Measurements from ENCODE around the gene SYTL1.

SYTL1 gene

GRCh38 chr1:27353166-27353565 is 11.3 kb downstream of the SYTL1 start:
- no peaks in the 10 kb centered on the region for H3K79me2 ChIP-seq
- H3K9ac ChIP-seq, result no peak overlapping the region
- H3K27ac ChIP-seq, result no peak overlapping the region
- no peaks in the 10 kb centered on the region for H3K4me1 ChIP-seq
- no peak for TF ChIP-seq CTCF (IDR thresholded peaks at IDR 0.05)
- no peaks in the 10 kb centered on the region for H3K36me3 ChIP-seq (ENCODE audit: control insufficient read depth, insufficient read depth, low read length)
- H3K4me2 ChIP-seq (ENCODE audit: low read length), result no peak overlapping the region
- no peaks in the 10 kb centered on the region for H3K9me3 ChIP-seq (ENCODE audit: control insufficient read depth, low read length)
- H3K4me3 ChIP-seq (ENCODE audit: low read depth, low read length), result no peak overlapping the region
- no peaks in the 10 kb centered on the region for H3K27me3 ChIP-seq (ENCODE audit: control insufficient read depth, insufficient read depth, low read length)
- no peak overlapping the region for H2AFZ ChIP-seq

- Histone ChIP-seq H3K9ac (no peak overlapping the region), H3K4me1 (no peaks in the 10 kb centered on the region), H2AFZ (no peak overlapping the region), H3K4me3 (ENCODE audit: low read depth, low read length) (no peak overlapping the region), H3K36me3 (ENCODE audit: control insufficient read depth, insufficient read depth, low read length) (no peaks in the 10 kb centered on the region), H3K79me2 (no peaks in the 10 kb centered on the region), H3K27me3 (ENCODE audit: control insufficient read depth, insufficient read depth, low read length) (no peaks in the 10 kb centered on the region), H3K27ac (no peak overlapping the region), H3K4me2 (ENCODE audit: low read length) (no peak overlapping the region), H3K9me3 (ENCODE audit: control insufficient read depth, low read length) (no peaks in the 10 kb centered on the region)
- no peak for TF ChIP-seq CTCF (IDR thresholded peaks at IDR 0.05)
Measured at GRCh38 chr1:27353629-27354028, 11.8 kb downstream of the SYTL1 start.

GRCh38 chr1:27355683-27356082 is 13.9 kb downstream of the SYTL1 start:
- Histone ChIP-seq H3K27me3 (ENCODE audit: control insufficient read depth, insufficient read depth, low read length) (no peaks in the 10 kb centered on the region), H3K4me3 (ENCODE audit: low read depth, low read length) (no peak overlapping the region), H3K9me3 (ENCODE audit: control insufficient read depth, low read length) (no peaks in the 10 kb centered on the region), H3K79me2 (no peaks in the 10 kb centered on the region), H3K4me1 (no peaks in the 10 kb centered on the region), H3K36me3 (ENCODE audit: control insufficient read depth, insufficient read depth, low read length) (no peaks in the 10 kb centered on the region), H3K4me2 (ENCODE audit: low read length) (no peak overlapping the region), H3K9ac (no peak overlapping the region), H2AFZ (no peak overlapping the region), H3K27ac (no peak overlapping the region)
- no peak for TF ChIP-seq CTCF (IDR thresholded peaks at IDR 0.05)

GRCh38 chr1:27356277-27356618 is 14.4 kb downstream of the SYTL1 start:
- H3K27me3 ChIP-seq (ENCODE audit: control insufficient read depth, insufficient read depth, low read length), result no peaks in the 10 kb centered on the region
- TF ChIP-seq CTCF (IDR thresholded peaks at IDR 0.05), result no peak
- no peak overlapping the region for H3K4me2 ChIP-seq (ENCODE audit: low read length)
- no peak overlapping the region for H3K4me3 ChIP-seq (ENCODE audit: low read depth, low read length)
- no peak overlapping the region for H3K9ac ChIP-seq
- no peaks in the 10 kb centered on the region for H3K4me1 ChIP-seq
- no peaks in the 10 kb centered on the region for H3K79me2 ChIP-seq
- no peak overlapping the region for H2AFZ ChIP-seq
- H3K9me3 ChIP-seq (ENCODE audit: control insufficient read depth, low read length), result no peaks in the 10 kb centered on the region
- no peaks in the 10 kb centered on the region for H3K36me3 ChIP-seq (ENCODE audit: control insufficient read depth, insufficient read depth, low read length)
- H3K27ac ChIP-seq, result no peak overlapping the region

- Histone ChIP-seq H3K4me2 (ENCODE audit: low read length) (peak overlapping the region; percentile 56), H3K4me3 (ENCODE audit: low read depth, low read length) (peak overlapping the region; percentile 34), H3K36me3 (ENCODE audit: control insufficient read depth, insufficient read depth, low read length) (no peaks in the 10 kb centered on the region), H3K27ac (no peak overlapping the region), H3K27me3 (ENCODE audit: control insufficient read depth, insufficient read depth, low read length) (no peaks in the 10 kb centered on the region), H2AFZ (no peak overlapping the region), H3K9me3 (ENCODE audit: control insufficient read depth, low read length) (no peaks in the 10 kb centered on the region), H3K9ac (no peak overlapping the region), H3K4me1 (no peaks in the 10 kb centered on the region), H3K79me2 (no peaks in the 10 kb centered on the region)
- TF ChIP-seq CTCF (IDR thresholded peaks at IDR 0.05), result no peak
Measured at GRCh38 chr1:27356619-27357280, 14.9 kb downstream of the SYTL1 start.
